Panc1 (cell line): ENCODE measurements around the gene NTM. TPM values are rescaled to one million over a fixed set of nuclear protein-coding genes. Genes with fewer than 3 reads are reported as not detected.

Experiments used
- ATAC-seq: fragments of 200-7000 bp; cut with Tn5 transposase; 2 replicates; pipeline ENCODE4 v1.9.1; 2020; ENCODE audit warnings: mild to moderate bottlenecking, moderate library complexity
- BruUV-seq: library from RNA; stranded (reverse); fragments of 400-500 nt; replicated peaks from 2 replicates; lab custom pipeline; 2021; lab: Mats Ljungman, UMichigan
- CTCF ChIA-PET: fragments of 300-600 bp; sonication (Branson Sonifier 250); formaldehyde crosslinking; loops from one replicate; lab custom pipeline; 2022; ENCODE audit warnings: antibody characterized with exemption; lab: Charles Lee
- POLR2A ChIA-PET: fragments of 300-600 bp; sonication (Branson Sonifier 250); formaldehyde crosslinking; loops from one replicate; lab custom pipeline; 2022; ENCODE audit warnings: antibody characterized with exemption; lab: Charles Lee
- DNase-seq: peaks from one replicate; pipeline ENCODE4 v3.0.0-alpha.2; 2010; ENCODE audit warnings: low read depth, low spot score
- H3K27ac ChIP-seq: 2 replicates; pipeline ENCODE4 v1.5.1; 2011; ENCODE audit warnings: mild to moderate bottlenecking, low read length, inconsistent platforms
- H3K27me3 ChIP-seq: fragments of 200-500 bp; sonication (Bioruptor generic); 2 replicates; pipeline ENCODE4 v1.6.0; 2014; ENCODE audit warnings: low read length, inconsistent platforms; ENCODE audit not compliant: control insufficient read depth, insufficient read depth
- H3K36me3 ChIP-seq: fragments of 200-500 bp; sonication (Bioruptor generic); 2 replicates; pipeline ENCODE4 v1.5.1; 2014; ENCODE audit warnings: inconsistent platforms, mild to moderate bottlenecking, low read length, moderate library complexity; ENCODE audit not compliant: control insufficient read depth, insufficient read depth
- H3K4me1 ChIP-seq: 2 replicates; pipeline ENCODE4 v1.5.1; 2011; ENCODE audit warnings: inconsistent platforms, mild to moderate bottlenecking, low read length, moderate library complexity; ENCODE audit not compliant: control insufficient read depth, insufficient read depth
- H3K4me3 ChIP-seq, 2 experiments: 2 replicates each; pipeline ENCODE4 v1.5.1; 2011 to 2012; ENCODE audit warnings: low read depth in 2 of 2, low read length in 2 of 2, mild to moderate bottlenecking in 2 of 2, inconsistent platforms in 1 of 2, moderate library complexity in 1 of 2
- H3K9me3 ChIP-seq: fragments of 200-500 bp; sonication (Bioruptor generic); 2 replicates; pipeline ENCODE4 v1.5.1; 2014; ENCODE audit warnings: low read depth, mild to moderate bottlenecking, inconsistent platforms, low read length, moderate library complexity; ENCODE audit not compliant: control insufficient read depth, insufficient read depth
- POLR2AphosphoS5 ChIP-seq: IDR thresholded peaks from 2 replicates; pipeline ENCODE4 v1.6.1; 2012; ENCODE audit warnings: mild to moderate bottlenecking, low read depth, low read length, moderate library complexity
- SIN3A ChIP-seq: IDR thresholded peaks from 2 replicates; pipeline ENCODE4 v1.6.1; 2012; ENCODE audit warnings: low read depth, mild to moderate bottlenecking, low read length, moderate library complexity, borderline replicate concordance; ENCODE audit not compliant: insufficient read depth
- TCF7L2 ChIP-seq: IDR thresholded peaks from 2 replicates; pipeline ENCODE4 v1.6.1; 2011; ENCODE audit warnings: mild to moderate bottlenecking, low read depth, low read length, inconsistent platforms
- in situ Hi-C: cut with HindIII; loops from 2 replicates; pipeline ENCODE4 v1.10.0; 2016; ENCODE audit warnings: low sequenced_read_pairs, low pct_unique_long_range_greater_than_20kb
- intact Hi-C: fragments of 100-400 bp; cut with micrococcal nuclease; formaldehyde crosslinking; loops from one replicate; pipeline ENCODE4 v1.10.0; 2022; ENCODE audit not compliant: unreplicated experiment
- total RNA-seq: library from RNA; stranded (reverse); gene quantifications from one replicate; pipeline ENCODE4 v1.2.1, GENCODE V29; 2021; ENCODE audit not compliant: unreplicated experiment
- TF ChIP-seq, protein P1 (sequence below), 2 experiments: IDR thresholded peaks; 2 replicates each; pipeline ENCODE4 v1.6.1; 2011 to 2012; ENCODE audit warnings: low read depth in 2 of 2, control low read depth in 1 of 2, low read length in 1 of 2, mild to moderate bottlenecking in 1 of 2, moderate library complexity in 1 of 2; ENCODE audit not compliant: insufficient read depth in 1 of 2
- TF ChIP-seq, protein P2 (sequence below): fragments of 450-650 bp; IDR thresholded peaks from 2 replicates; pipeline ENCODE4 v1.5.1; 2017; ENCODE audit warnings: mild to moderate bottlenecking

NTM gene
- total RNA-seq, 1 experiment from 2014 or later: 0.10 TPM

DNA sequence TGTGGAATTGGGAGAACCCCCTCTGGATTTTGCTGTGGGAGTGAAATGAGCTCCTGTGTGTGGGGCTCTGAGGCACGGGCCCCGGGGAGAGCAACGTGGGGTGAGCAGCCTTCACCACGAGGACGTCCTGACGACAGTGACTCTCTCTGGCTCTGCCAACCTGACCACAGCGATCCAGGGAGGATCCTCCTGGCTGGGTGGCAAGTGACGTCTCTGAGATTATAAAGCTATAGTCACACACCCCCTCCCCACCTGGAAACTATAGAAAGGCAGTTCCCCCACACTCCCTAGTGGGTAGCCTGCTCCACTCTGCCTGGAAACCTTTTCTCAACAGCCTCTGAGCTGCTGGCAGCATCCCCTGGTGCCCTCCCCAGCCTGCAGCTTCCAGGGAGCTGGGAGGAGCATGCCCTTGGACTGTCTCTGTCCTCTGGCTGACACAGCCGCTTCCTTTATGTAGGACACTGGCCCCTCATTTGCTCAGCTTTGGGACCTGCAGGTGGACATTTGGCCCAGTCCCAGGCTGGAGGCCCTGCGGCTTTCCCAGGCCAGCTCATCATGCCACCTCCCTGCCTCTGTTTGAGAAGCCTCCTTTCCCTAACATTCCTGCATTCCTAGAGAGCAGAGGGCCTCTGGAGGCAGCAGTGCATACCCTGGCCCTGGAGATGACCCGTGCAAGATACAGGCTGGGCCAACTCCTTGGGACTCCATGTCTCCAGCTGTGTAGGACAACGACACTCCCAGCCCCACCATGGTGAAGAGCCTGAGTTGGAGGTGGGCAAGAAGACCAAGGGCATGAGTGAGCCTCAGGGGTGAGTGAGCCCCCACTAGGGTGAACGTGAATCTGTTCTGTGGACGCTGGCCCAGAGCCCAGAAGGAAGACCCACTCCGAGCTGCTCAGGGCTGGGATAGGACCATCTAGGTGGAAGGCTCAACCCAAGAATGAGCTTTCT lies 314.0 kb downstream of the NTM start:
- ATAC-seq: no peak
- POLR2A ChIA-PET: no interaction called here
- H3K27ac ChIP-seq: no peak overlapping the region
- no peak overlapping the region for H3K4me3 ChIP-seq
- in situ Hi-C loops: no loop called here
- CTCF ChIA-PET: interaction anchor here (0.9 to 1.5 kb wide), 2 partner anchors 10 kb away, joined by 3 read pairs; no protein-coding TSS in a partner anchor
- no peaks in the 10 kb centered on the region for H3K4me1 ChIP-seq
- intact Hi-C loops: no loop called here
- H3K9me3 ChIP-seq: no peaks in the 10 kb centered on the region
- no TSS peak for BruUV-seq
- peaks cover 3% of the 10 kb centered on the region; the same call in 1 of the 2 replicates for H3K27me3 ChIP-seq
- DNase-seq: no peak
- H3K36me3 ChIP-seq: no peaks in the 10 kb centered on the region
- TF ChIP-seq, protein P1, sequence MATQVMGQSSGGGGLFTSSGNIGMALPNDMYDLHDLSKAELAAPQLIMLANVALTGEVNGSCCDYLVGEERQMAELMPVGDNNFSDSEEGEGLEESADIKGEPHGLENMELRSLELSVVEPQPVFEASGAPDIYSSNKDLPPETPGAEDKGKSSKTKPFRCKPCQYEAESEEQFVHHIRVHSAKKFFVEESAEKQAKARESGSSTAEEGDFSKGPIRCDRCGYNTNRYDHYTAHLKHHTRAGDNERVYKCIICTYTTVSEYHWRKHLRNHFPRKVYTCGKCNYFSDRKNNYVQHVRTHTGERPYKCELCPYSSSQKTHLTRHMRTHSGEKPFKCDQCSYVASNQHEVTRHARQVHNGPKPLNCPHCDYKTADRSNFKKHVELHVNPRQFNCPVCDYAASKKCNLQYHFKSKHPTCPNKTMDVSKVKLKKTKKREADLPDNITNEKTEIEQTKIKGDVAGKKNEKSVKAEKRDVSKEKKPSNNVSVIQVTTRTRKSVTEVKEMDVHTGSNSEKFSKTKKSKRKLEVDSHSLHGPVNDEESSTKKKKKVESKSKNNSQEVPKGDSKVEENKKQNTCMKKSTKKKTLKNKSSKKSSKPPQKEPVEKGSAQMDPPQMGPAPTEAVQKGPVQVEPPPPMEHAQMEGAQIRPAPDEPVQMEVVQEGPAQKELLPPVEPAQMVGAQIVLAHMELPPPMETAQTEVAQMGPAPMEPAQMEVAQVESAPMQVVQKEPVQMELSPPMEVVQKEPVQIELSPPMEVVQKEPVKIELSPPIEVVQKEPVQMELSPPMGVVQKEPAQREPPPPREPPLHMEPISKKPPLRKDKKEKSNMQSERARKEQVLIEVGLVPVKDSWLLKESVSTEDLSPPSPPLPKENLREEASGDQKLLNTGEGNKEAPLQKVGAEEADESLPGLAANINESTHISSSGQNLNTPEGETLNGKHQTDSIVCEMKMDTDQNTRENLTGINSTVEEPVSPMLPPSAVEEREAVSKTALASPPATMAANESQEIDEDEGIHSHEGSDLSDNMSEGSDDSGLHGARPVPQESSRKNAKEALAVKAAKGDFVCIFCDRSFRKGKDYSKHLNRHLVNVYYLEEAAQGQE (IDR thresholded peaks at IDR 0.05; ENCODE audit: insufficient read depth in 1 of 2, low read depth in 2 of 2, low read length in 1 of 2): no peak
- TF ChIP-seq TCF7L2 (no peak), POLR2AphosphoS5 (no peak), SIN3A (no peak)
- TF ChIP-seq, protein P2, sequence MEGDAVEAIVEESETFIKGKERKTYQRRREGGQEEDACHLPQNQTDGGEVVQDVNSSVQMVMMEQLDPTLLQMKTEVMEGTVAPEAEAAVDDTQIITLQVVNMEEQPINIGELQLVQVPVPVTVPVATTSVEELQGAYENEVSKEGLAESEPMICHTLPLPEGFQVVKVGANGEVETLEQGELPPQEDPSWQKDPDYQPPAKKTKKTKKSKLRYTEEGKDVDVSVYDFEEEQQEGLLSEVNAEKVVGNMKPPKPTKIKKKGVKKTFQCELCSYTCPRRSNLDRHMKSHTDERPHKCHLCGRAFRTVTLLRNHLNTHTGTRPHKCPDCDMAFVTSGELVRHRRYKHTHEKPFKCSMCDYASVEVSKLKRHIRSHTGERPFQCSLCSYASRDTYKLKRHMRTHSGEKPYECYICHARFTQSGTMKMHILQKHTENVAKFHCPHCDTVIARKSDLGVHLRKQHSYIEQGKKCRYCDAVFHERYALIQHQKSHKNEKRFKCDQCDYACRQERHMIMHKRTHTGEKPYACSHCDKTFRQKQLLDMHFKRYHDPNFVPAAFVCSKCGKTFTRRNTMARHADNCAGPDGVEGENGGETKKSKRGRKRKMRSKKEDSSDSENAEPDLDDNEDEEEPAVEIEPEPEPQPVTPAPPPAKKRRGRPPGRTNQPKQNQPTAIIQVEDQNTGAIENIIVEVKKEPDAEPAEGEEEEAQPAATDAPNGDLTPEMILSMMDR: no peak

DNA sequence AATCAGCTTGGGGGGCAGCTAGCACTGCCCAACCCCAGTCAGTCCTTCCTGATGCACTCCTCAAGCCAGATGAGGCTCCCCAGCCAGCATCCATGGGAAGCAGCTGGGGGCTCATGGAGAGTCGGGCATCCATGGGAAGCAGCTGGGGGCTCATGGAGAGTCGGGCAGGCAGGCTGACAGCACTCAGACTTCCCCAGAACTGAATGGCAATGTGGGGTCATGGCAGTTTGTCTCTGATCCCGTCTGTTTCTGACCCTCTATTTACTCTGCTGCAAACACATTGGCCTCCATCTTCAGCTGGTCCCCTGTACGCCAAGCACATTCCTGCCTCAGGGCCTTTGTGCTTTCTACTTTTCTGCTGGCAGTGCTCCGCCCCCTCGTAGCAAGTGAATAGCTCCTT lies 314.8 kb downstream of the NTM start:
- Histone ChIP-seq H3K27me3 (peaks cover 3% of the 10 kb centered on the region; the same call in 1 of the 2 replicates), H3K4me1 (no peaks in the 10 kb centered on the region), H3K27ac (no peak overlapping the region), H3K4me3 (no peak overlapping the region), H3K9me3 (no peaks in the 10 kb centered on the region), H3K36me3 (no peaks in the 10 kb centered on the region)
- no peak for DNase-seq
- POLR2A ChIA-PET: no interaction called here
- in situ Hi-C loops: no loop called here
- no peak for TF ChIP-seq TCF7L2
- TF ChIP-seq POLR2AphosphoS5: no peak
- TF ChIP-seq, protein P1 (IDR thresholded peaks at IDR 0.05; ENCODE audit: insufficient read depth in 1 of 2, low read depth in 2 of 2, low read length in 1 of 2): no peak
- no peak for TF ChIP-seq SIN3A
- TF ChIP-seq, protein P2: no peak
- CTCF ChIA-PET: interaction anchor here (0.9 to 1.5 kb wide), 2 partner anchors 10 to 11 kb away, joined by 3 read pairs; no protein-coding TSS in a partner anchor
- ATAC-seq: no peak
- intact Hi-C loops: no loop called here
- no TSS peak for BruUV-seq
